Activated naive CD4-positive, alpha-beta T cell treated with Interleukin-2 at 50 U/mL for 16 hours (primary cell): ENCODE data around the gene PARD3B.
"Not testable (repeated sequence)": the region's sequence is repeated elsewhere in the genome, so short reads cannot be mapped to it uniquely, and the experiment has no call there.

Experiments
- DNase-seq: peaks from one replicate; pipeline ENCODE4 v3.0.0-alpha.2; 2020

The PARD3B gene

GRCh38 chr2:205451901-205452512, 906.7 kb downstream of the PARD3B start:
- DNase-seq, result no peak

- no peak for DNase-seq
These were observed 907.9 kb downstream of the PARD3B start for GRCh38 chr2:205453202-205453601.

GRCh38 chr2:205456682-205457081, 911.4 kb downstream of the PARD3B start:
- DNase-seq, result no peak

DNA sequence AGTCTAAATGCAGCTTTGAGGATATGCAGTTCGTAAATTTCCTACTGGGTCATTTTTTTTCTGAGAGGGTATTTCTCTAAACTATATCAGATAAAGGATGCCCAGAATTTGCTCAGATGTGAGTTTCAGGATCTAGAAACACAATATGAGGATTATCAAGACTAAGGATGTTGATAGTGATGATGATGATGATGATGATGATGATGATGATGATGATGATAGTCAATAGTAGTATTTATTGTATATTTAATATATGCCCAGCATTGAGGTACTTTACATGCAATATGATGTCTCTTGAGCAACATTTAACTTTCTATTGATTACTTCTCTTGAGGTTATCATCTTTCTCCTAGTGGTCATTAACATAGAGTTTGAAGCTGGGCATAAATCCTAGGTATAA, 914.9 kb downstream of the PARD3B start:
- no peak for DNase-seq

GRCh38 chr2:205461169-205461568, 915.9 kb downstream of the PARD3B start:
- no peak for DNase-seq

DNA sequence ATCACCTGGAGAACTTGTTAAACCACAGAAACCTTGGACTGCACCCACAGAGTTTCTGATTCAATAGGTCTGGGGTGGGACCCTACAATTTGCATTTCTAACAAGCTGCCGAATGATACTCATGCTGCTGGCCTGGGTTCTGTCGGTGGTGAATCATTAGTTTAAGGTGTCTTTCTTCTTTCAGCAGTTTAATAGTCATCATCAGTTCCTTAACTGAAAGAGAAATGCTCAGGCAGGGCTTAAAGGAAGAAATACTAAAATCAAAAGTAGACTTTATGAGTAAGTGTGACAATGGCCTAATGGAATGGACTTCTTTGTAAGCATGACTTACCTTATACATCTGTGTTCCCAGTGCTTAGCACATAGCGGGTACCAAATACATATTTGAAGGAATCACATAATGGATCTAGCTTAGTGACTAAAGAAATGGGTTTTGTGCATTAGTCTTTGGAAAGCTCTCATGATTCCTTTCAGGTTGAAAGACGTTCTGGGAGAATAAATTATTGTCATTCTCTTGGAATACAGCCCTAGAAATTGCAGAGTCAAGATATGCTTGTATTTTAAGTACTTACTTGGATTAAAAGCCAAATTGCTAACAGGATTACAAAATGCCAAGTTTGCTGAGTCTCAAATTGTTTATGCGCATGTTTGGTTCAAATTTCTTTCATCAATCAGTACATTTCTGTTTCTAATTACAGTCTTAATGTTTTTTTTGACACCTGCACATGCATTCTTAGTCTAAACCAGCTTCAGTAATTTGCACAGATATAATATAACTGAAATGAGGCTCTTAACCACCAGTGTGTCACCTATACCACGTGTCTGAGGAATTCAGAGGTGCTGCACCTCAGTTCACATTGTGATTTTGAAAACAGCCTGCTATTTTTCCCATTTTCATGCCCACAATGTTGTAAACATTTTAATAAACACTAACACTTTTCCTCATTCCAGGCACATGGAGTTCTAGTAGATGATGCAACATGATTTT, 916.7 kb downstream of the PARD3B start:
- DNase-seq, result no peak

DNA sequence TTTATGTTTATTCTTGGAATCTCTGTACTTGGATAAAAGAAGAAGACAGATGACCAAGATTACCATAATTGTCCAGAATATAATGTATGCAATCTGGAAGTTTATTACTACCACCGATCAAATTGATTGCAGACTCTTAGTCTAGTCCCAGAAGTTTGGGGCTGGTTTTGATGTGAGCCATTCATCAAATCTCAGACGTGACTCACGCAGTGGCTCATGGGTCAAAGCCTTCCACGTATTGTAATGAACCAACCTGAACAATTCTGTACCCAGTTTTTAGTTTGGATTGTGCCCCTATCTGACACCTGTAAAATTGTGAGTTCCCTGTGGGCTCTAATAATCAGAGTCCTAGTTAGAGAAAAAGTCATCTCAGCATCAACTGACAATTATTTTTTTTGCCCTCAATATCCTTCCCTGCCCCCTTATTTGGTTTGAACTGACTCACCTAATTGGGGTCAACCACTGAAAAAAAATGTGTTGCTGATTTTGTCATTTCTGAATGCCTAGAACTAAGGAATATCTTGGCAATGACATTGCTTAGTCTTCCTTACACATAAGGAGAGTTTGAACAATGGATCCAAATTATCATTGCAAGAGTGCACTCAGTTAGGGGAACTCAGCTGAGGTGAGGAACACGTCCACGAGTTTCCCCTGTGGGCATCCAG, 917.5 kb downstream of the PARD3B start:
- no peak for DNase-seq

GRCh38 chr2:205463466-205464025, 918.3 kb downstream of the PARD3B start:
- no peak for DNase-seq

GRCh38 chr2:205464681-205465080, 919.4 kb downstream of the PARD3B start:
- no peak for DNase-seq

DNA sequence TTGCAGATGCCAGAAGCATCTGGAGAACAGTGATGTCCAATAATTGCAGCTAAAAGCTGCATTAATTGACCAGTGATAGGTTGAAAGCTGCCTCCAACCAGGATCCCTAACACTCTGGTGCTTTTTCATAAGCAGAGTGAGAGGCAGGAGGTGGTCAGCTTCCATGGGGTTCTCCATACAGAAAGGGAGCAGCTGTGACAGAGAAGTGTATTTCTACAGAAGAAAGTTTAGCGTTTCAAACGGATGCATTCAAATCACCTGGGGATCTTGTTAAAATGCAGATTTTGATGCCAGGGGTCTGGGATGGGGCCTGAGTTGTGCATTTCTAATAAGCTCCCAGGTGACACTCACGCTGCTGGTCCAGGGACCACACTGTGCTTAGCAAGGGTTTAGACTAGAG, 920.5 kb downstream of the PARD3B start:
- DNase-seq, result no peak

- DNase-seq, result no peak
These were observed 926.5 kb downstream of the PARD3B start for GRCh38 chr2:205471776-205472175.

DNA sequence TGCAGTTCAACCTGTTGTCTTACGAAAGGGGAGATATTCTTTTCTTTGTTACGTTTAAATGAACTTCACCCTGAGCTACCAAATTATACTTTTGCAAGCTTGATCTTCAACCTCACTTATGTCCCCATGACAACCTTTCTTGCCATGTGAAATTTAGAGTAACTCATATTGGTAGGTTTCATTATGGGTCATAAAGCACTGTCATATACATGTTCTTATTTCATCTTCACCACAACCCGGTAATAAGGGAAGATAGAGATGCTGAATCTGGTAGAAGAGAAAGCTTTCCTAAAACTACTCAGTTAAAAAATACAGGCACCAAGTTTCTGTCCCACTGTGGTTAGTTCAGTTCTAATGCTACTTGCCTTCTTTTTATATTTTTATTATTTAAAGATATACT, 928.5 kb downstream of the PARD3B start:
- no peak for DNase-seq

DNA sequence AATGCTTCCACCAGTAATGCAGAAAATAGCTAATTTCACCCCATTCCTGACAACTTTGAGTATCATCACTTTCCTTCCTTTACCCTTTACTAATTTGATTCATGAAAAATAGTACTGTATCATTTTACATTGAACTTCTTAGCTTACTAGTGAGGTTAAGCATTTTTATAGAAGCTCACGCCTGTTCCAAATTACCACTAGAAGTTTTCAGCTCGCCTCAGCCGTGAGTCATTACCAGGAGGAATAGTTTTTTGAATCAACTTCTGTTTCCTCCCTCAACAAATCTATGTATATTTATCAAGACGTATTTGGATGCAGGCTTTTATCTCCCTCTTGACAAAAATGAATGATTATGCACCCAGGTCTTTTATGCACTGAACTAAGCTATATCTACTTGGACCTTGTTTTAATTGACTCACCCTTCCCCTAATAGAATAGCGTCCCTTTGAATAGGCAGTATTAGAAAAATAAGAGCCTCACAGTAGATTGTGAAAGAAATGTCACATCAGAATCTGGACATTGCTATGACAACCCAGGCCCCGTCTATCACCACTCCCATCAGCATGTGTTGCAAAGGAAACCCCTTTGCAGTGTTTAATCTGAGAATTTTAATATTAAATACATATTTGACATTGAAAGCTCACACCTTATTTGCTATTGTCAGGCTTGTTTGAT, 929.6 kb downstream of the PARD3B start:
- no peak for DNase-seq

GRCh38 chr2:205475416-205475768, 930.1 kb downstream of the PARD3B start:
- DNase-seq, result no peak

- DNase-seq, result no peak
These were observed 931.9 kb downstream of the PARD3B start for GRCh38 chr2:205477016-205477705.

DNA sequence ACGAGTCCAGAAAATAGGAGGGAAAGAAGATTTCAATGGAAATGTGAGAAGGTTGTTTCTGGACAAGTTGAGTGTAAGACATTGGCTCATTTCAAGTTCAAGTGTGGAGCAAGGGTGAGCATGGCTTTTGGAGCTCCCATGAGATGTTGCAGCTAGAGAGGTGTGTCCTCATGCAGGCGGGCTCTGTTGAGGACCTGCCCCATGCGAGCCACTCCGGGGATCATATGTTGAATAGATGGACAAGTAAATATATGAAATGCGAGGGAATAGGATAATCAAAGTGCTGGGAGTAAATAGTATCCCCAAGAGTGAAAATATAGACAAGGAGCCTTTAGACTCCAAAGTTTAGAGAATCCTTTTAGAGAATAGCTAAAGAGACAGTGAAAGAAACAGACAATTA, 936.6 kb downstream of the PARD3B start:
- no peak for DNase-seq

GRCh38 chr2:205482399-205483081, 937.3 kb downstream of the PARD3B start:
- no peak for DNase-seq

GRCh38 chr2:205483095-205483494, 937.8 kb downstream of the PARD3B start:
- DNase-seq, result no peak

GRCh38 chr2:205484215-205484614, 938.9 kb downstream of the PARD3B start:
- no peak for DNase-seq

DNA sequence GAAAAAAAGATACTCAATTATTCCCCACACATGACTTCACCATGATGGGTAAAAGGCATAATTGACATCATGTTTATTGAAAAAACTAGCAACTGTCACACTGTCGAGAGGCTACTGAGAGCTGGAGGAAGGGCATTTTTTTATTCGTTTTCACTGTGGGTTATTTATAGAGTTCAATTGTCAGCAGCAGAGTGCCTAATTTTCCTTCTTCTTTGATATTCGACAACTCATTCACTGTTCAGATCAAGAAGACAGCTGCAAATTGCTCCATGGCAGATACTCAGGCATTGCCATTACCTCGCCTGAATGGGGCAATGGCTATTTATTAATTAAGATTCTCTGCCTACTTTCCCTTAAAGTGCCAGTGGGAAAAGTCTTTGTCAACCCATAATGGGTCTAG, 939.5 kb downstream of the PARD3B start:
- DNase-seq, result no peak

GRCh38 chr2:205493528-205493927, 948.3 kb downstream of the PARD3B start:
- not testable (repeated sequence) for DNase-seq
